Panc1 (cell line): ENCODE data around the gene DNASE1L2.

Experiments used
- CTCF ChIP-seq: fragments of 450-650 bp; IDR thresholded peaks from 2 replicates; pipeline ENCODE4 v1.5.1; 2017; ENCODE audit warnings: mild to moderate bottlenecking
- POLR2AphosphoS5 ChIP-seq: IDR thresholded peaks from 2 replicates; pipeline ENCODE4 v1.6.1; 2012; ENCODE audit warnings: mild to moderate bottlenecking, low read depth, low read length, moderate library complexity
- REST ChIP-seq, 2 experiments: IDR thresholded peaks; 2 replicates each; pipeline ENCODE4 v1.6.1; 2011 to 2012; ENCODE audit warnings: low read depth in 2 of 2, control low read depth in 1 of 2, low read length in 1 of 2, mild to moderate bottlenecking in 1 of 2, moderate library complexity in 1 of 2; ENCODE audit not compliant: insufficient read depth in 1 of 2
- SIN3A ChIP-seq: IDR thresholded peaks from 2 replicates; pipeline ENCODE4 v1.6.1; 2012; ENCODE audit warnings: low read depth, mild to moderate bottlenecking, low read length, moderate library complexity, borderline replicate concordance; ENCODE audit not compliant: insufficient read depth
- TCF7L2 ChIP-seq: IDR thresholded peaks from 2 replicates; pipeline ENCODE4 v1.6.1; 2011; ENCODE audit warnings: mild to moderate bottlenecking, low read depth, low read length, inconsistent platforms

- TF ChIP-seq CTCF: no peak
- TF ChIP-seq SIN3A: no peak
- TF ChIP-seq TCF7L2: no peak
- TF ChIP-seq REST (IDR thresholded peaks at IDR 0.05; ENCODE audit: insufficient read depth in 1 of 2, low read depth in 2 of 2, low read length in 1 of 2): no peak
- TF ChIP-seq POLR2AphosphoS5: no peak
These were observed 50.3 kb downstream of the DNASE1L2 start for GRCh38 chr16:2286550-2286949.
